ENCODE measurements around the gene CPED1.

CPED1 gene

DNA sequence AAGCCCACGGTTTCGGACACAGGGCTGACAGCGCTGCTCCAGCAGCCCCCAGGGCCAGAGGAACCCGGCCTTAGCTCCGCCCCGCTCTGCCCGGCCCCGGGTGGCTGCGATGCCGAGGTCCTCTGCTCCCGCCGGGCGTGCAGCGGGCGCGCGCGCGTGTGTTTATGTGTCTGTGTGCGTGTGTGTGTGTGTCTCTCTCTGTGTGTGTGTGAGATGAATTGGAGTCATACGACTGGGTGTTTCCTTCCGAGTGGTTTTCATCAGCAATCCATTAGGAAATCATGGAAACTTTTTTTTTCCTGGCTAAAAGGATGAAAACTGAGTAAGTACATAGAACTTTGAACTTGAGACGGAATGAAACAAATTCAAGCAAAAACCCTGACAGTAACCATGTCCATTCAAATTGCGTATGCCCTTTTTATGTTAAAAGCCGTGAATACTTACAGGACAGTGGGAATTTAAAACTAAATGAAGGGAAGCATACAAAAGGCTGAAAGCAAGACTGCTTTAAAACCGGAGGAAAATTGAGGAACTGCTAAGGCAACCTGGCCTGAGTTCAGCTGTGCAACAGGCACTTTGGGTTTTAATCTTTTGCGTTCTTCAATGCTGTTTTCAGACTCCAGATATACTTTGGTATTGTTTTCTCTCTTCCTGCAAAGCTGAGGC, at the start of gene CPED1:
CPED1 (plus strand) TSS at position 121 of the 666 bp plus-strand sequence. CDS start 911 bp downstream, outside the sequence.
- peak; percentile 40 for DNase-seq

DNA sequence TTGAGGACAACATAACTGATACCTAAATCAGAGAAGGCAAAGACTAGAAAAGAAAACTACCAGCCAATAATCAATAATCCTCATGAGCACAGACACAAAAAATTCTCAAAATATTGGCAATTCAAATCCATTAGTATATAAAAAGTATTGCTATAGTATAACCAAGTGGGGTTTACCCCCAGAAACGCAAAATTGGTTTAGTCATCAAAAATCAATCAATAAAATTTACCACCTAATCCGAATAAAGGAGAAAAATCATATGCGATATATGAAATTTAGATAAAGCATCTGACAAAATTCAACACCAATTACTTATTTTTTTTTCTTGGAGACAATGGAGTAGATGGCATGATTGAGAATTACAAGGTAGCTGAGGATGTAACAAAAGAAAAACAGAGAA, 49.2 kb upstream of the CPED1 start:
- DNase-seq, result no peak

DNA sequence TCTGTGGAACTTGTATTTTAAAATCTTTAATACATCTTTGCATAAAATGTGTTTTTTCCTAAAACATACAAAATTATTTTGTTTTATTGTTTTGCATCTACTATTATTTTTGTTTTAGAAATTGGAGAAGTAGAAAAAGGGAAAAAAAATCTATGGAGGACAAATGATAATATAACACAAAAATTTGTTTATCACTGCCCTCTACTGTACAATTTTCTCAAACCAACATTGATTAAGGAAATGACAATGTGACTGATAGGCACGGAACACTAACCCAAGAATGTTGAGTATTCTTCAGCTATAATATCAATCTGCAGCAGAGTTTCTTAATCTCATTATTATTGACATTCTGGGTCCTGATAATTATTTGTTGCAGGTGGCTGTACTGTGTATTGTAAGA, 47.4 kb upstream of the CPED1 start:
- no peak for DNase-seq

DNA sequence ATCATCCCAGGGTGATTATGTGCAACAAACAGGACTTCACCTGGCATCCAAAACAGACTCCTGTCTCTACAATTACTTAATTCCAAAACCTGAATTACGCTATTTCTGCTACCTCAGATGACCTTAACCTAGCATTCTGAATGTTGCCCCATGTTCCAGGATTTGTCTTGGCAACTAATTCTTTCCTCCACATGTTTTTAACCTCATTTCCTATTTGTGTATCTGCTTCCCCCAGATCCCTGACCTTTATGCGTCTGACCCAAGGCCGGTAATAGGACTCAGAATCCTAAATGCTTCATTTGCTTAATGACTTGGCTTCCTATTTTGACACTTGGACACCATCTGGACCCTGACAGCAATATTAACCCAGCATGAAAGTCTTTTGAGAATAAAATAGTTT, 46.7 kb upstream of the CPED1 start:
- no peak for DNase-seq

DNA sequence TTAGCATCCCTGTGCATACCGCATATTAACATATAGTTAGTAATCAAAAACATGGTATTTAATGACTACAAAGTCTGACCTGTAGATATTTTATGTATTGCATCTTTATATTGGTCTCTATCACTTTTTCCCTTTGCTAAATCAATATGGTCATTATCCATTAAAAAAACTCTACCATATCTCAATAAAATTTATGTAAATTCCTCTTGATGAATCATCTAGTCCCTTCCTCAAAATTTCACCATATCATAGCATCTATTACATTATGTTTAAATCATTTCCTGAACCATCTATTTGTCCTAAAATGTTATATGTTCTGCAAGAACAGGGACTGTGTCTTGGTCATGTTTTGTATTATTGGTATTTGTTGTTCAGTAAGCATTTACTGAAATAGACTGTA, 45.6 kb upstream of the CPED1 start:
- DNase-seq, result no peak

DNA sequence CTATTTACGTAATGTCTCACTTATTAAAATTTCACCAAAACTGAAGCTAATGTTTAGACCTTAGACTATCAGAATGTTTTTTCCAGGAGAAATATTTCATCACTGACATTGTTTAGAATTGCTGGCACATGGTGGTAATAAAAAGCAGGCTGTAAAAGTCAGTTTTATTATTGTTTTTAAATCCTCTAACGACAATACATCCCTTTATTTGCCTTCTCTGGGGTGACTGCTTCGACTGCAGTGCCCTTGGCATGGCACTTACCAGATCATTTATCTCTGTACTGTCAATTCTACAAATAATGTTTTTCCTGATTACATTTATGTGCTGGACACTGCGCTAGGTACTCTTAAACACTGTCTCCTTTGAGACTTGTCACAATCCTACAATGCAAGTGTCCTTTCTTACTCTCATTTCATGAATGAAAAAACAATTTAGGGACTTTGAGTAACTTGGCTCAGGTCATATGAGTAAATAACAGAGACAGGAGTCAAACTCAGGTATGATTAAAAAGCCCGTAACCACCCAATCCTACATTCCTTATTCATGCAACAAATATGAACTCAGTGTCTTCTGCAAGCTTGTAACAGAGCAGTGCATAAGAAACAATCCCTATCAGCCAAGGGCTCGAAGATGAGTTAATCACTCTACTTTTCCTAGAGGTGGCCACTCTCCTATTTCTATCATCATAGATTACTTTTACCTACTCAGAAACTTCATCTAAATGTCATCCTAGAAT, 43.5 kb upstream of the CPED1 start:
- DNase-seq, result no peak

DNA sequence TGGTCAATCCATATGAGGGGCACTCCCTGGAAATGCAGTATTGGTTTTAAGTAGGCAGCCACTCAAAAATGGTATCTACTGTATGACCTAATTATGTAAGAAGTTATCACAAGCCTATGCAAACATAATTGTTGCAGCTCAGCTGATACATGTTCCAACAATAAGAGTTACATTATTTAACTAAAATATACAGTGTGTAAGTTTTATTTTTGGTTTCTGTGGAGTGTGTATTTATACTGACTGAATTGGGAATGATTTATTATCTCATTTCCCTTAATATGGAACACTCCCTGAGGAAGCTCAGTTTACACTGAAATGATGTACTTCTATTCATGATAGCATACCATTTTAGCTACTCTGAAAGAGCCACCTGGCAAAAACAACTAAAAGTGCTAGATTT, 40.5 kb upstream of the CPED1 start:
- DNase-seq, result no peak

DNA sequence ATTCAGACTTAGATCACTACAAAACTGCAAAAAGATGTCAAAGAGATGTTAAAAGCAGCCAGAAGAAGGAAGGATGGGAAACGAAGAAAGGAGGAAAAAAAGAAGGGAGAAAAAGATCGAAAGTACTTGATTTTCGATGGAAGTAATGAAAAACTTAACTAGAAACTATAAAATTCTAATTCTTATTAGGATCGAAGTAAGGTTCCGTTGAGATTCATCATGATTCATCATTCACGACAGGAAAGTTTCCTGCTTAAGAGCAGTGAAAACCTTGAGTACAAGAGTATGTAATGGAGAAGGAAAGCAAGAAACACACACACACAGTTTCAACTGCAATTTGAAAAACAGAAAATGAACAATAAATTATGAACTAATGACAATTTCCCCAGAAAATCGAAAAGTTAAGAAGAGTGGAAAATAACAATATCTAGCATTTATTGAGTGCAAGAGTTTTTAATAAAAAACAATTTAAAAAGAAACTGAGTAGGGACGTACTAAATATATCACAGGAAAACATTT, 39.1 kb upstream of the CPED1 start:
- no peak for DNase-seq

DNA sequence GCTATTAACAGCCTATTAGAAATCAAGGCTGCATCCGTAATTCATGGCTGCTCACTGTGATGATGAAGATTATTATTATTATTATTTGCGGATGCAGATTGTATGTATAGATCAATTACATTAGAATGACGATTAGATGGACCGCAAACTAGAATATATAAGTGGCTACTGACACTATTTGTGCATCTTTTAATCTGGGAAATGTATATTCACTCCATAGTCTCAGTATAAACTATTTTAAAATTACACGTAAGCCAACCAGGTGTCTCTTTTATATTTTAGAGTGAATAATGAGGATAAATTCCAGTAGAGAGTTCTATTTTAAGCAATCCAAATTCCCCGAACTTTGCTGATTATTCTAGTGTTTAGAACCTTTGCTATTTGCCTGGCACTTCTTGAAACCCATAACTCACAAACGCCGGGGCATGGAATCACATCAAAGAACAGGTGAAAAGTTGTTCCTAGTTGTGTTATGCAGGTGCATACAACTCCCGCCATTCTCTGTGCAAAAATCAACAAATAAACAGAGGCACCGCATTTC, 38.4 kb upstream of the CPED1 start:
- peak; percentile 47 for DNase-seq

DNA sequence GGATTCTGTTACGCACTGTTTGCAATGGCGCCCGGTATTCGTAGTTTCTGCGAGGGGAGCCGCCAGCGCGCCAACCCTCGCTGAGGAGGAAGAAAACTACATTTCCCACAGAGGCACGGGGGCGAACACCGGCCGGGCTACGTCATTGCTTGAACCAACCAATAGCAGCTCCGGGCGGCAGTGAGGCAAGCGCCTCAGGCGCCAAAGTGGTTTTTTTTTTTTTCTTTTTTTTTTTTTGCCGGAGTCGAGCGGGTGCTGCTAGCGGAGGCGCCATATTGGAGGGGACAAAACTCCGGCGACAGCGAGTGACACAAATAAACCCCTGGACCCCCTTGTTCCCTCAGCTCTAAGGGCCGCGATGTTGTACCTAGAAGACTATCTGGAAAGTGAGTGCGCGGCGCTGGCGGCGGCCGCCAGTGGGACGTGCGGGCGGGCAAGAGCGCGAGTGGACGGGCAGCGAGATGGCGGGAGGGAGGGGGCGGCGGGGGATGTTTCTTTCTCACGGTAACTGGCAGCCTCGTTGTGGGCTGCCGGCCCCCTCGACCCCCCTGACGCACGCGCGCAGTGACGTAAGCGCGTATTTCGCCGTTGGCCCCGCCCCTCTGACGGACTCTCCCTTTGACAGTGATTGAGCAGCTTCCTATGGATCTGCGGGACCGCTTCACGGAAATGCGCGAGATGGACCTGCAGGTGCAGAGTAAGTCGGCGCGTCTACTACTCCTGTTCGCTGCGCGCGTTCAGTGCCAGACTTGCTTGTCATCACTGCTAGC, 37.8 kb upstream of the CPED1 start, which contains the start of gene ING3:
ING3 (plus strand) TSS at position 239 of the 770 bp plus-strand sequence; CDS start at position 359, 120 bp downstream.
- peak; percentile 98 for DNase-seq

DNA sequence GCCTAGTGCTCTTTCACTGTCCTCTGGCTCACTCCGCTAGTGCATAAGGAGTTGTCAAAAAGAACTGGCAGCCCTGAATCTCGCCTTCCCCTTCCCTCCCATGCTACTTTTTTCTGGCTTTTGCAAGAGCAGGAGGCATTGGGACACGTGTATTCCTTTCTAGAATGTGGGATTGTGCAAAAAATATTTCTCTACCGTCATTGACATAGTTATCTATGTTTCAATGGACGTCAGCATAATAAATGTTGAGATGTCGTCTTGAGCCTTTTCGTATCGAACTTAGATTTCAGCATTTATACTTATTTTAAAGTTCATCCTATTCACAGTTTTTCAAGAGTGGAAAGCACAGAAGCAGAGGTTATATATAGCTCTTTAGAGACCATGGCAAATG, 37.2 kb upstream of the CPED1 start:
- DNase-seq, result no peak

DNA sequence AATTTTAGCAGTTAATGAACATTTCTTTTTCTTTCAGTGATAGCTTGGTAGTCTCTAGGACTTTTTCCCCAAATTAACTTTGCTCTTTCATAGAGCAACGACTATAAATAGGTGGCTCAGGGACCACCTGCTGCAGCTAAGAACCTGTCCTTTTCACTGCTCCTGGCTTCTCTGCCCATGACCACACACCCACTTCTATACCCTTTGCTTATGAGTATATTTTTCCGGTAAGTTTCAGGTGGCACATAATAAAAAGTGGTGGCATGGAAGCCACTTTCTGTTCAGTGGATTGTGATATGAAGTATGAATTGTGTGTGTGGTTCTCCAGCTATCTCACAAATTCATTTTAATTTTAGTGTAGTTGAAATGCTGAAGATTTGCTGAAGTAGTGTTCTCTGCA, 36.7 kb upstream of the CPED1 start:
- DNase-seq, result no peak

DNA sequence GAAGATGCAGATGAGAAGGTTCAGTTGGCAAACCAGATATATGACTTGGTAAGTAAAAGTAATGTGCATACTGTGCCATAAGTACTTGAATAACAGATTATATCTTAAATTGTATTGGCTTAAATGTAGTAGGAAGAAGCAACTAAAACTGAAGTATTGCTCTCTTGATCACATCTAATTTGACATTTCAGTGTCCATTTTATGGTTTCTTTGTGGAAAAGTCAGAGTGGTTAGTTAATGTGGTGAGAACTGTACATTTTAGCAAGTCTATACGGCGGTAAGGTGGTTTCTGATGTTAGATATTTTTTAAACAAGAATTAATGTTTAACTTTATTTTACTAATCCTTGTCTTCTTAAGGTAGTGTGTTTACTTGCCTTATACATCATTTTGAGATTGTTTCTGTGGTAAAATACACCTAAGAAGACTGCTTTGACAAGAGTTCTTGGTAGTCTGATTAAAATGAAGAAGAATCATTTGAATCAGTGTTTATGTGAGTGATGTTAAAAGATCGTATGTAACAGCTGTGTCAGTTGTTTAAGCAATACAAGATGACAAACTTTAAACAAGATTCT, 32.8 kb upstream of the CPED1 start:
- DNase-seq, result no peak

DNA sequence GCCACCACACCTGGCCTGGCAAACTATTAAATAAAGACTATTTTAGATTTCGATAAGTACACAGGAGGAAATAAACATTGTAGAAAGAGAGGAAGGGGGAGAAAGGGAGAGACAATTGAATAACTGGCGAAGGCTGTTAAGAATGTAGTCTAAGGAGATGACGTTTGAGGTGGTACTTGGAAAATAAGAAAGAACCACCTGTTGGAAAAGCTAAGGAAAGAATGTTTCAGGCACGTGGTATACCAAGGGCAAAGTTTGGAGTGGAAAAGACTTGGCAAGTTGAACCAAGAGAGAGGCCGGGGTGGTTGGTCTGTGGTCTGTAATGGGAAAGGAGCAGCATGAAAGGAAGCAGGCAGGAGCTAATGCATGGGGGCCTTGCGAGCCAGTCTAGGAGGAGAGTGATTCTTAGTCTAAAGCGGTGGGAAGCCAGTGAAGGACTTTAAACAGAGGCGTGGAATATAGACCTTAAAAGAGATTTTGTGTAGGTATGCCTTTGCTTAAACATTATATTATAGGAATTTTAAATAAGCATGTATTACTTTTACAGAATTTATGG, 28.5 kb upstream of the CPED1 start:
- DNase-seq, result no peak

DNA sequence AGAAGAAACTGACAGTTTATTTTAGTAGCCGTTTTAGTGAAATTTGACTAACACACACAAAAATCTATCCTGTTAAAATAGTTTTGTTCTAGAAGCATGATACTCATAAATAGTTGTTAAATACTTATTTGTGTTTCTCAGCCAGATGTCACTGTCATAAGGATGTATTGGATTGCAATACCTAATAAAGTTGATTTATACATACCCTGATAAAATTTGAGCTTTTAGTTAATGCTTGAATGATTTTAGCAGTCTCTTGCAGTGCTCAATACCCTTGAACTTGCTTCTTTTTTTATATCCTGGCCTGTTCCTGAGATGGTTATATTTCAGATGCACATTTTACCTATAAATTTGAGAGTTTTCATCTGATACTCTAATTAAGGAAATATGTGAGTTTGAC, 27.8 kb upstream of the CPED1 start:
- no peak for DNase-seq

DNA sequence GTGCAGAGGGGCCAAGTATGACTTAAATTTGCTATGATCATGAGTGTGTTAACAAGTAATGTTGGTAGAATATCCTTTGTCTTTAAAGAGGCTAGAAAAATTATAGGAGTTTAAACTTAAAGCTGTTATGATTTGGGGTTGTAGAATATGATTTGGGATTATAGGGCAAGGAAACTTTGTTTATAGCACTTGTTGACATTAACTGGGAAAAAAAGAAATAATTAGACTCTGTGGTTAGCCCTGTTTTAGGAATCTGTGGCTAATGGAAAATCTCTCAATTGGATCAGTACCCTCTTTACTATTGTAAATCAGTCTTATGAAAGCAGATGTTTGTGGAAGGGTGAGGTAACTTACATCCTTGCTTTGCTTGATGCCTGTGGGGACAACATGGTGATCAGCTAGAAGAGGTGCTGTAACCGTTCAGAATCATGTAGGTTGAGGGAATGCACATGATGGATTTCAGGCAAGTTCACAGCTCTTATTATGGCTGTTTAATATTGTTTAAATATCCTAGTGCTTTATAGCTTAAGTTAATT, 26.8 kb upstream of the CPED1 start:
- no peak for DNase-seq

DNA sequence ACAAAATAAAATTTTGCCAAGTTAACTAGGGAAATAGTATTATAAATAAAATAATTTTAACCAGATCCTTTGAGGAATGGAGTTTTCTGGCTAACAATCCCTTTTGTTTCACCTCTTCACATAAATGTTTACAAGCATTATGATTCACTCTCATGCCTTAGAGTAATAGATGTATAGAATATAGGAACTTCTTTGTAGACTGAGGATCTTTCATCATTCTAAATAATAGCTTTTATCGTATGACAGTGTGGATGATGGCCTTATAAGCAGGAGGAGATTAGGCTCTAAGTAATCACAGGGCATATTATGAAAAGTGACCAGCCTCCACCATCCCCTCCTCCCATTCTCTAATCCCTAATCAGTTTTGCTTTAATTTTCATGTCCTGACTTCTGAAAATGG, 24.4 kb upstream of the CPED1 start:
- no peak for DNase-seq

DNA sequence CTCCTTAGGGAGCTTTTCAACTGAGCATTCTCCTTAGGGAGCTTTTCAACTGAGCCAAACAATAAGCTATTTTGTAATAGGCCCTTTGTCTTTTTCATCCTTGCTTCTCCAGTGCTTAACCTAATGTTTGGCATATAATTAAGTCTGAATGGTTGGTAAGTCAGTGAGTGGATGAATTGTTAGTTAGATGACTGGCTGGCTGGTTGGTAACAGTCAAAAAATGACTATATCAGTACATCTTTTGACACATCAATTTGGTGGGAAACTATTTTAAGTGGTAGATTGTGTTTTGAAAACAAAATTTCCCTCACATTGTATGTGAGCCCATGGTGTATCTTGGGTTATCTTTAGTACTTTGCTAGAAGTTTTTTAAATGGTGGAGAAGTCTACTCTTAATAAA, 21.6 kb upstream of the CPED1 start:
- DNase-seq, result no peak

DNA sequence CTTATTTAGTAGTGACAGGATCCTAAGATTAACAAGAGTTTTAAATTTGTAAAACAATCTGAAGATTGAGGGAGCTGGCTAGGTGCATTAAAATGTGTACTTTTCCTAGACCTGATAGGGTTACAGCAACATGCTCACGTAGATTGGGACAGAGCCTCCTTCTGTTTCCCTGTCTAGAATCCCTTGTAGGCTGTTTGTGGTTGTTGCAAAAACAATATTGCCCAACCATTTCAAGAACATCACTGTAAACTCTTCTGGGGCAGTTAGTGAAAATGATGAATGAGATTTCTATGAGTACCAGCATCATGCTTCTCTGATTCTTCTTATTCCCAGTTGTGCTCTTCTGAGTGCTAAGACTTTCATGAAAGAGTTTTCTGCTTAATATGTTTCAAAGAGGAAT, 14.7 kb upstream of the CPED1 start:
- no peak for DNase-seq

DNA sequence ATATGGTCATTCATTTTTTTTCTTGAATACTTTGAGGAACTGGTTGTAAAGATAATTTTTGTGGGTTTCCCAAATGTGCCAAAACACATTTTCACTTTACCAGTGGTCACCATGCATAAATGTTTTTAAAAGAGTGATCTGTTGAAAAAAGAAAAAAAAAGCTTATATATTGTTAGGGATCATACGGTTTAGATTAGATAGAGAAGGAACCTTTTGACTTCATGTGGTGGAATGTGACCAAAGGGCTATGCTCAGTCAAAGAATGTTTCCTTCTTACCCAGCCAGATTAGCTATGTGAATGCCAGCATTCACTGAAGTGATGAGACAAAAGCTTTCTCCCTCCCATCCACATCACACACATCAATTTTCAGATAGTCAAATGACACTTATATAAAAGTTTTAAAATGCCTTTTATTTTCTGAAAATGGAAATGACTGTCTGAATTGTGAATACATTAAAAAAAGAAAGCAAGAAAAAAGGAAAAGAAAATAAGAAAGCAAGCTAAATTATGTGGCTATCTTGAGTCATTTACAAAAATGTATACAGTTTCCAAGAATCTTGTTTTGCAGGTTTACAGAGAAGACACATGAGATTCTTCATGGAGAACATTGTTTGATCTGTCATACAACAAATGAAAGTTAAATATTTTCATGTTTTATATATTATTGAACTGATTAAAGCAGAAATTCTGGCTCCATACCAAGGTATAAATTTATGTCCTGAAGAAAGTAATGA, 8.6 kb upstream of the CPED1 start:
- DNase-seq, result no peak

DNA sequence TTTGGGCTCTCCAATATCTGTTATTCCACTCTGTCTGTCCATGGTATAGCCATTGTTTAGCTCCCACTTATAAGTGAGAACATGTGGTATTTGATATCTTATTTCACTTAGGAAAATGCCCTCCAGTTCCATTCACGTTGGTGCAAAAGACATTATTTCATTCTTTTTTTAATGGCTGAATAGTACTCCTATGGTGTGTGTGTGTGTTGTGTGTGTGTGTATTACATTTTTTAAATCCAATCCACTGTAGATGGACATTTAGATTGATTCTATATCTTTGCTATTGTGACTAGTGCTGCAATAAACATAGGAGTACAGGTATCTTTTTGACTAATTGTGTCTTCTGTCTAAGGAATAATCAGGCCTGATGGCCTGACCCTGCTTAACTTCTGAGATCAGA, 7.4 kb upstream of the CPED1 start:
- no peak for DNase-seq

Measured in midbrain (tissue), 1 donor.